Chondrocyte (in vitro differentiated cells): ENCODE results near the gene ATOH7. TPM values are rescaled to one million over a fixed set of nuclear protein-coding genes. Genes with fewer than 3 reads are reported as not detected.
A peak's percentile ranks its signal among the peaks of the same experiment; 100 is the strongest.
"Not testable (repeated sequence)": the region's sequence is repeated elsewhere in the genome, so short reads cannot be mapped to it uniquely, and the experiment has no call there.

Source experiments
- DNase-seq: peaks from one replicate; pipeline ENCODE4 v3.0.0; 2021; ENCODE audit warnings: mixed read lengths, low spot score
- H3K27ac Mint-ChIP-seq: one replicate; pipeline ENCODE4 v1.8.0; 2021; ENCODE audit warnings: mild to moderate bottlenecking, moderate library complexity, mixed read lengths; ENCODE audit not compliant: unreplicated experiment
- H3K27me3 Mint-ChIP-seq: 2 replicates; pipeline ENCODE4 v1.8.0; 2021; ENCODE audit warnings: low read depth, mixed read lengths
- H3K36me3 Mint-ChIP-seq: 2 replicates; pipeline ENCODE4 v1.8.0; 2021; ENCODE audit warnings: low read depth, mixed read lengths
- H3K4me1 Mint-ChIP-seq: 2 replicates; pipeline ENCODE4 v1.8.0; 2021; ENCODE audit warnings: low read depth, mild to moderate bottlenecking, mixed read lengths
- H3K4me3 Mint-ChIP-seq: one replicate; pipeline ENCODE4 v1.8.0; 2021; ENCODE audit warnings: mild to moderate bottlenecking, moderate library complexity, mixed read lengths; ENCODE audit not compliant: unreplicated experiment
- H3K9me3 Mint-ChIP-seq: 2 replicates; pipeline ENCODE4 v1.8.0; 2021; ENCODE audit warnings: low read depth, mixed read lengths
- CTCF ChIP-seq: fragments of 200-600 bp; sonication (generic); IDR thresholded peaks from 2 replicates; pipeline ENCODE4 v1.5.0; 2021; ENCODE audit warnings: antibody characterized with exemption, mild to moderate bottlenecking, moderate library complexity
- total RNA-seq: library from RNA; stranded (reverse); gene quantifications from 3 replicates; pipeline ENCODE4 v1.2.1, GENCODE V29; 2021

ATOH7 gene
- total RNA-seq, 1 donor from 2014 or later, result not detected

- H3K27me3 Mint-ChIP-seq, result no peaks in the 10 kb centered on the region
- no peak for DNase-seq
- H3K4me3 Mint-ChIP-seq, result no peak overlapping the region
- no peaks in the 10 kb centered on the region for H3K36me3 Mint-ChIP-seq
- no peaks in the 10 kb centered on the region for H3K9me3 Mint-ChIP-seq
- H3K4me1 Mint-ChIP-seq, result no peaks in the 10 kb centered on the region
- no peak for TF ChIP-seq CTCF
- H3K27ac Mint-ChIP-seq, result no peak overlapping the region
Observed at GRCh38 chr10:68211669-68212068, 20.2 kb downstream of the ATOH7 start.

- no peak overlapping the region for H3K27ac Mint-ChIP-seq
- no peaks in the 10 kb centered on the region for H3K9me3 Mint-ChIP-seq
- H3K4me3 Mint-ChIP-seq, result no peak overlapping the region
- no peak for DNase-seq
- H3K27me3 Mint-ChIP-seq, result no peaks in the 10 kb centered on the region
- no peaks in the 10 kb centered on the region for H3K36me3 Mint-ChIP-seq
- H3K4me1 Mint-ChIP-seq, result no peaks in the 10 kb centered on the region
- TF ChIP-seq CTCF, result peak; percentile 86
Observed at GRCh38 chr10:68208424-68209042, 23.4 kb downstream of the ATOH7 start.

DNA sequence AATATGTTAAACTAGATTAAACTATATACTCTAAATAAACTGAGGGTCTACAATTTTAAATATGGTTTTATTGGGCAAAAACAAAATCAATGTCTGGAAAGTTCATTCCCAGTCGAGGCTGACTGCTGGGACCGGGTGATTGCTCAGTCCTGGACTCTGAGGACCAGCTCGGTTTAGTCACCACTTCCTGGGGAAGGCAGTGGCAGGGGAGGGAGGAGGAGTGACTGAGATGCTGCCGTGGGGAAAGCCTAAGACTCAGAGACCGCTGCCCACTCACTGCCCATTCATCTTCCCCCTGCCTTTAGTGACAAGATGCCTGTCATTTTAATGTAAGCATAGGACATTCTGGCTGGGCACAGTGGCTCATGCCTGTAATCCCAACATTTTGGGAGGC lies 29.0 kb downstream of the ATOH7 start:
- peak overlapping the region; percentile 49 for H3K27ac Mint-ChIP-seq
- H3K4me1 Mint-ChIP-seq, result peaks cover 7% of the 10 kb centered on the region
- no peak for DNase-seq
- H3K36me3 Mint-ChIP-seq, result no peaks in the 10 kb centered on the region
- no peaks in the 10 kb centered on the region for H3K9me3 Mint-ChIP-seq
- no peak for TF ChIP-seq CTCF
- no peaks in the 10 kb centered on the region for H3K27me3 Mint-ChIP-seq
- H3K4me3 Mint-ChIP-seq, result no peak overlapping the region

DNA sequence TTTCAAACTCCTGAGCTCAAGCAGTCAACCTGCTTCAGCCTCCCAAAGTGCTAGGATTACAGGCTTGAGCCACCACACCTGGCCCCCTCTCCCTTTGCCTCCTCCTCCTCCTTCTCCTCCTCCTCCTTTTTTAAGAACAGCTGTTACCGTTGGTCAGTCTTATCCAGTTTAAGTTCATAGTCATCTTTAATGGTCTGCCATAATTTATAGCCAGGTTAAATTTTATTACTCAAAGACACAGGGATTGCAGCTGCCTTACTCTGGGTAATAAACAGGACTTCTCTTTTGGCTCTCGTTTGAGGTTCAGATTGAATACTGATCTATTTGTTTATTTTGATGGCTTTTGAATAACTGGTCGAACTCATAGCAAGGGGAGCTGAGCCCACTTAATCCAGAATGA lies 35.2 kb downstream of the ATOH7 start:
- TF ChIP-seq CTCF, result no peak
- peaks cover 2% of the 10 kb centered on the region for H3K9me3 Mint-ChIP-seq
- no peaks in the 10 kb centered on the region for H3K27me3 Mint-ChIP-seq
- no peaks in the 10 kb centered on the region for H3K36me3 Mint-ChIP-seq
- H3K27ac Mint-ChIP-seq, result no peak overlapping the region
- no peak for DNase-seq
- H3K4me3 Mint-ChIP-seq, result no peak overlapping the region
- H3K4me1 Mint-ChIP-seq, result peaks cover 4% of the 10 kb centered on the region

DNA sequence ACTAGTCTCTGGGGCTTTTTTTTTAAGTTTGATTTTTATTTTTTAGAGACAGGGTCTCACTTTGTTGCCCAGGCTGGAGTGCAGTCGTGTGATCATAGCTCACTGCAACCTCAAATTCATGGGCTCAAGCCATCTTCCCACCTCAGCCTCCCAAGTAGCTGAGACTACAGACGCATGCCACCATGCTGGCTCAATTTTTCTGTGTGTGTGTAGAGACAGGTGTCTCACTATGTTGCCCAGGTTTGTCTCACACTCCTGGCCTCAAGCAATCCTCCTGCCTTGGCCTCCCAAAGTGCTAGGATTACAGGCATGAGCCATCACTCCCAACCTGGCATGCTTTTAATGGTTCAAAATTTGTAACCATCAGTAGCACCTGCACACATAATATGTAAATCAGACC lies 36.1 kb downstream of the ATOH7 start:
- not testable (repeated sequence) for H3K9me3 Mint-ChIP-seq, H3K4me1 Mint-ChIP-seq, H3K4me3 Mint-ChIP-seq, H3K36me3 Mint-ChIP-seq, H3K27ac Mint-ChIP-seq, DNase-seq, H3K27me3 Mint-ChIP-seq

GRCh38 chr10:68194290-68194689 lies 37.6 kb downstream of the ATOH7 start:
- H3K4me1 Mint-ChIP-seq, result peaks cover 4% of the 10 kb centered on the region
- peaks cover 2% of the 10 kb centered on the region for H3K9me3 Mint-ChIP-seq
- no peak for TF ChIP-seq CTCF
- H3K4me3 Mint-ChIP-seq, result no peak overlapping the region
- no peak overlapping the region for H3K27ac Mint-ChIP-seq
- no peak for DNase-seq
- no peaks in the 10 kb centered on the region for H3K36me3 Mint-ChIP-seq
- H3K27me3 Mint-ChIP-seq, result no peaks in the 10 kb centered on the region
